MM.1S (cell line): ENCODE results near the gene TRIM38.

Experiments used
- DNase-seq: peaks from one replicate; pipeline ENCODE4 v3.0.0-alpha.2; 2015
- H2AFZ ChIP-seq: fragments of 300-600 bp; sonication (generic); 2 replicates; pipeline ENCODE4 v1.6.0; 2016; ENCODE audit warnings: antibody characterized with exemption, low read length
- H3F3A ChIP-seq: fragments of 300-600 bp; sonication (generic); 2 replicates; pipeline ENCODE4 v1.6.1; 2016; ENCODE audit warnings: mild to moderate bottlenecking, antibody characterized with exemption, low read length, moderate library complexity, mixed read lengths; ENCODE audit not compliant: insufficient read depth
- H3K27ac ChIP-seq: fragments of 300-600 bp; sonication (generic); 2 replicates; pipeline ENCODE4 v1.5.1; 2016; ENCODE audit warnings: mild to moderate bottlenecking, low read length
- H3K27me3 ChIP-seq: fragments of 300-600 bp; sonication (generic); replicated peaks from 2 replicates; pipeline ENCODE4 v1.6.0; 2016; ENCODE audit warnings: low read length; ENCODE audit not compliant: insufficient read depth
- H3K36me3 ChIP-seq: fragments of 300-600 bp; sonication (generic); replicated peaks from 2 replicates; pipeline ENCODE4 v1.6.1; 2016; ENCODE audit warnings: mild to moderate bottlenecking, low read length, mixed read lengths; ENCODE audit not compliant: insufficient read depth
- H3K4me1 ChIP-seq: fragments of 300-600 bp; sonication (generic); 2 replicates; pipeline ENCODE4 v1.6.1; 2016; ENCODE audit warnings: low read length, mixed read lengths
- H3K4me2 ChIP-seq: fragments of 300-600 bp; sonication (generic); 2 replicates; pipeline ENCODE4 v1.6.0; 2016; ENCODE audit warnings: low read depth, low read length
- H3K4me3 ChIP-seq: fragments of 300-600 bp; sonication (generic); 2 replicates; pipeline ENCODE4 v1.5.1; 2016; ENCODE audit warnings: low read length, mixed read lengths
- H3K79me2 ChIP-seq: fragments of 300-600 bp; sonication (generic); 2 replicates; pipeline ENCODE4 v1.6.1; 2016; ENCODE audit warnings: mixed run types, low read length, mixed read lengths
- H3K9ac ChIP-seq: fragments of 300-600 bp; sonication (generic); 2 replicates; pipeline ENCODE4 v1.6.1; 2016; ENCODE audit warnings: low read length, mixed read lengths
- H3K9me2 ChIP-seq: fragments of 300-600 bp; sonication (generic); replicated peaks from 2 replicates; pipeline ENCODE4 v1.6.1; 2016; ENCODE audit warnings: mild to moderate bottlenecking, low read length, mixed read lengths; ENCODE audit not compliant: insufficient read depth
- H3K9me3 ChIP-seq: fragments of 300-600 bp; sonication (generic); replicated peaks from 2 replicates; pipeline ENCODE4 v1.6.1; 2016; ENCODE audit warnings: mild to moderate bottlenecking, low read length, mixed read lengths; ENCODE audit not compliant: insufficient read depth
- H4K20me1 ChIP-seq: fragments of 300-600 bp; sonication (generic); 2 replicates; pipeline ENCODE4 v1.6.1; 2016; ENCODE audit warnings: mild to moderate bottlenecking, low read length, moderate library complexity, mixed read lengths; ENCODE audit not compliant: insufficient read depth
- EZH2 ChIP-seq: fragments of 300-600 bp; sonication (generic); optimal IDR thresholded peaks from 2 replicates; pipeline ENCODE3; 2017; ENCODE audit warnings: low read depth, mild to moderate bottlenecking, antibody characterized with exemption, low read length, mixed read lengths
- EZH2phosphoT487 ChIP-seq: fragments of 300-600 bp; sonication (generic); IDR thresholded peaks from 2 replicates; pipeline ENCODE4 v1.6.1; 2018; ENCODE audit warnings: antibody characterized with exemption, low read length
- TF ChIP-seq, protein P1 (sequence below): fragments of 300-600 bp; sonication (generic); IDR thresholded peaks from 2 replicates; pipeline ENCODE4 v1.5.1; 2016; ENCODE audit warnings: antibody characterized with exemption, low read length, mixed read lengths

The TRIM38 gene

GRCh38 chr6:25987845-25988244 is 25.2 kb downstream of the TRIM38 start:
- no peaks in the 10 kb centered on the region for H3K79me2 ChIP-seq
- H3K36me3 ChIP-seq = no peaks in the 10 kb centered on the region; the same call in 1 of the 2 replicates
- H3K4me3 ChIP-seq = no peak overlapping the region
- TF ChIP-seq EZH2 (no peak), EZH2phosphoT487 (no peak)
- TF ChIP-seq, protein P1, sequence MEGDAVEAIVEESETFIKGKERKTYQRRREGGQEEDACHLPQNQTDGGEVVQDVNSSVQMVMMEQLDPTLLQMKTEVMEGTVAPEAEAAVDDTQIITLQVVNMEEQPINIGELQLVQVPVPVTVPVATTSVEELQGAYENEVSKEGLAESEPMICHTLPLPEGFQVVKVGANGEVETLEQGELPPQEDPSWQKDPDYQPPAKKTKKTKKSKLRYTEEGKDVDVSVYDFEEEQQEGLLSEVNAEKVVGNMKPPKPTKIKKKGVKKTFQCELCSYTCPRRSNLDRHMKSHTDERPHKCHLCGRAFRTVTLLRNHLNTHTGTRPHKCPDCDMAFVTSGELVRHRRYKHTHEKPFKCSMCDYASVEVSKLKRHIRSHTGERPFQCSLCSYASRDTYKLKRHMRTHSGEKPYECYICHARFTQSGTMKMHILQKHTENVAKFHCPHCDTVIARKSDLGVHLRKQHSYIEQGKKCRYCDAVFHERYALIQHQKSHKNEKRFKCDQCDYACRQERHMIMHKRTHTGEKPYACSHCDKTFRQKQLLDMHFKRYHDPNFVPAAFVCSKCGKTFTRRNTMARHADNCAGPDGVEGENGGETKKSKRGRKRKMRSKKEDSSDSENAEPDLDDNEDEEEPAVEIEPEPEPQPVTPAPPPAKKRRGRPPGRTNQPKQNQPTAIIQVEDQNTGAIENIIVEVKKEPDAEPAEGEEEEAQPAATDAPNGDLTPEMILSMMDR = no peak
- no peaks in the 10 kb centered on the region for H3K9me2 ChIP-seq
- peaks cover 18% of the 10 kb centered on the region for H3F3A ChIP-seq
- H3K27ac ChIP-seq = no peak overlapping the region
- no peaks in the 10 kb centered on the region for H3K27me3 ChIP-seq
- H3K4me2 ChIP-seq = no peak overlapping the region
- peaks cover 6% of the 10 kb centered on the region; the same call in 1 of the 2 replicates for H3K4me1 ChIP-seq
- no peaks in the 10 kb centered on the region for H4K20me1 ChIP-seq
- H2AFZ ChIP-seq = no peak overlapping the region
- H3K9ac ChIP-seq = no peak overlapping the region
- DNase-seq = no peak
- no peaks in the 10 kb centered on the region for H3K9me3 ChIP-seq

GRCh38 chr6:25990172-25990873 is 27.7 kb downstream of the TRIM38 start:
- no peak overlapping the region for H2AFZ ChIP-seq
- no peaks in the 10 kb centered on the region for H4K20me1 ChIP-seq
- H3K9ac ChIP-seq = no peak overlapping the region
- H3K36me3 ChIP-seq = no peaks in the 10 kb centered on the region
- 0 out of 2 replicates have a peak, but pooled peaks cover 2% of the 10 kb centered on the region for H3K79me2 ChIP-seq
- TF ChIP-seq EZH2phosphoT487 (no peak), EZH2 (no peak)
- TF ChIP-seq, protein P1 = no peak
- no peak overlapping the region for H3K4me2 ChIP-seq
- H3K4me1 ChIP-seq = peaks cover 15% of the 10 kb centered on the region
- no peaks in the 10 kb centered on the region for H3K9me2 ChIP-seq
- DNase-seq = no peak
- no peak overlapping the region for H3K4me3 ChIP-seq
- H3K9me3 ChIP-seq = no peaks in the 10 kb centered on the region
- peaks cover 21% of the 10 kb centered on the region for H3F3A ChIP-seq
- no peak overlapping the region for H3K27ac ChIP-seq
- H3K27me3 ChIP-seq = no peaks in the 10 kb centered on the region

DNA sequence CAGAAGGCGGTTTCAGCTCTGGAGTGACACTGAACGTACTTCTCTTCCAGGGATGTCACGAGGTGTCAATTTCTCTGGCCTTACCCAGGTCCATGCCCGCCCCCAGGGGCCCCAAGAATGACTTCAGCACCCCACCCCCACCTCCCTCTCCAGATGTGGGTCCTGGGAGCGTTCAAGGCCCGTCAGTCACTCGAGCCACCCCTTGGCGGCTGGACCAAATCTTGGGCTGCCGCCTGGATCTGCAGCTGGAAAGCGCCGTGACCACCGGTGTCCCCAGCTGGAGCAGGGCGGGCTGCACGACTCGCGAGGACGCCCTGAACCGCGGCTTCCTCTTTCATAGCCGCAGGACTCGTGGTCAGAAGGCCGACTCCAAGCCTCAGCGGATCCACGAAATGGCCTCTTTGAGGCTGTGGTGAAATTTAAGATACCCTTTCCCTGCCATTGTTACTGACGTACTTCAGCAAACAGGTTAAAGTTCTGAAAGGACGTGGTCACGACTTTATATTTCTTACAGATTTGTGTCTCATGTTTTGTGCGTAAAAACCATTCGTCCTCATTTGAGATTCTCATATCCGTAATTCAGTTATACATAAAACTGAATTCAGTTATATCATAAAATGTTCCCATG is 29.3 kb downstream of the TRIM38 start:
- Histone ChIP-seq H3K4me3 (peak overlapping the region; percentile 78), H3F3A (peaks cover 21% of the 10 kb centered on the region), H2AFZ (peak overlapping the region; percentile 66), H3K79me2 (0 out of 2 replicates have a peak, but pooled peaks cover 2% of the 10 kb centered on the region), H3K4me2 (peak overlapping the region; percentile 93), H3K27ac (peak overlapping the region; percentile 80), H3K9me3 (no peaks in the 10 kb centered on the region), H3K9me2 (no peaks in the 10 kb centered on the region), H3K4me1 (peaks cover 15% of the 10 kb centered on the region), H4K20me1 (no peaks in the 10 kb centered on the region), H3K36me3 (no peaks in the 10 kb centered on the region), H3K9ac (peak overlapping the region; percentile 82), H3K27me3 (no peaks in the 10 kb centered on the region)
- TF ChIP-seq EZH2phosphoT487 (no peak), EZH2 (no peak)
- TF ChIP-seq, protein P1 = no peak
- peak; percentile 62 for DNase-seq
